GM12878 (cell line): ENCODE results near the gene VIT. TPM values are rescaled to one million over a fixed set of nuclear protein-coding genes. Genes with fewer than 3 reads are reported as not detected.

ENCODE experiments used
- ATAC-seq: fragments of 200-7000 bp; cut with Tn5 transposase; 3 replicates; pipeline ENCODE4 v1.9.1; 2020; ENCODE audit warnings: mild to moderate bottlenecking, moderate library complexity
- BruUV-seq: library from RNA; stranded (reverse); fragments of 400-500 nt; replicated peaks from 2 replicates; lab custom pipeline; 2021; lab: Mats Ljungman, UMichigan
- CTCF ChIA-PET: fragments of 300-600 bp; sonication (Branson Sonifier 250); formaldehyde crosslinking; extraction: SDS; loops from one replicate; lab custom pipeline; 2021; ENCODE audit warnings: inconsistent platforms; lab: Yijun Ruan, JAX
- POLR2A ChIA-PET: fragments of 350-600 bp; formaldehyde crosslinking; extraction: SDS; loops from one replicate; lab custom pipeline; 2021; ENCODE audit warnings: inconsistent platforms; lab: Charles Lee
- RAD21 ChIA-PET: fragments of 300-600 bp; sonication (Branson Sonifier 250); formaldehyde crosslinking; loops from one replicate; lab custom pipeline; 2023; ENCODE audit warnings: antibody characterized with exemption; ENCODE audit not compliant: unreplicated experiment; lab: Charles Lee
- SMC1A ChIA-PET: fragments of 300-600 bp; sonication (Branson Sonifier 250); formaldehyde crosslinking; loops from one replicate; lab custom pipeline; 2023; ENCODE audit not compliant: unreplicated experiment, uncharacterized antibody; lab: Charles Lee
- DNase-seq: peaks from one replicate; pipeline ENCODE4 v3.0.0-alpha.2; 2011; ENCODE audit warnings: low read depth, low spot score
- FAIRE-seq: peaks from 3 replicates; lab custom pipeline; 2011; peaks lifted over from hg19 to GRCh38; lab: Jason Lieb, UNC
- H2AFZ ChIP-seq: 2 replicates; pipeline ENCODE4 v1.6.0; 2011; ENCODE audit warnings: low read depth, low read length, control low read depth; ENCODE audit not compliant: control insufficient read depth
- H3K27ac ChIP-seq: 2 replicates; pipeline ENCODE4 v1.5.1; 2011; ENCODE audit warnings: control low read depth; ENCODE audit not compliant: control insufficient read depth, insufficient read depth
- H3K27me3 ChIP-seq, 2 experiments: replicated peaks in 1 of 2; 2 replicates each; pipeline versions ENCODE4 v1.6.0 to v1.6.1; 2011; ENCODE audit warnings: low read length in 1 of 2; ENCODE audit not compliant: control insufficient read depth in 2 of 2, insufficient read depth in 2 of 2
- H3K36me3 ChIP-seq, 2 experiments: 2 replicates each; pipeline ENCODE4 v1.5.1; 2011; ENCODE audit warnings: low read length in 1 of 2; ENCODE audit not compliant: control insufficient read depth in 2 of 2, insufficient read depth in 2 of 2
- H3K4me1 ChIP-seq: 2 replicates; pipeline ENCODE4 v1.6.1; 2011; ENCODE audit warnings: mild to moderate bottlenecking, low read length, moderate library complexity, mixed read lengths; ENCODE audit not compliant: control insufficient read depth, insufficient read depth
- H3K4me2 ChIP-seq: 2 replicates; pipeline ENCODE4 v1.6.0; 2011; ENCODE audit warnings: control low read depth; ENCODE audit not compliant: control insufficient read depth, insufficient read depth
- H3K4me3 ChIP-seq: fragments of 200-600 bp; sonication (generic); 2 replicates; pipeline ENCODE4 v1.5.1; 2016
- H3K79me2 ChIP-seq: 2 replicates; pipeline ENCODE4 v1.6.0; 2011; ENCODE audit warnings: low read length; ENCODE audit not compliant: control insufficient read depth, insufficient read depth
- H3K9ac ChIP-seq: 2 replicates; pipeline ENCODE4 v1.8.0; 2011; ENCODE audit warnings: low read length, control low read depth, mixed read lengths; ENCODE audit not compliant: control insufficient read depth, insufficient read depth
- H3K9me3 ChIP-seq: replicated peaks from 3 replicates; pipeline ENCODE4 v1.5.1; 2011; ENCODE audit warnings: mild to moderate bottlenecking, low read length; ENCODE audit not compliant: control insufficient read depth, insufficient read depth
- H4K20me1 ChIP-seq: 2 replicates; pipeline ENCODE4 v1.6.0; 2011; ENCODE audit not compliant: control insufficient read depth, insufficient read depth
- BHLHE40 ChIP-seq, 2 experiments: fragments of 450-650 bp in 1 of 2; IDR thresholded peaks; 2 replicates each; pipeline ENCODE4 v1.6.1; 2011 to 2017; ENCODE audit warnings: low read depth in 2 of 2, borderline replicate concordance in 1 of 2, improper control_type of control experiment in 1 of 2, low read length in 1 of 2, mild to moderate bottlenecking in 1 of 2
- CHD1 ChIP-seq: IDR thresholded peaks from 2 replicates; pipeline ENCODE4 v1.6.1; 2012; ENCODE audit warnings: low read depth, low read length, improper control_type of control experiment
- E4F1 ChIP-seq: fragments of 450-650 bp; IDR thresholded peaks from 2 replicates; pipeline ENCODE4 v1.6.1; 2018; ENCODE audit warnings: borderline replicate concordance, mild to moderate bottlenecking; ENCODE audit not compliant: partially characterized antibody
- ESRRA ChIP-seq: IDR thresholded peaks from 2 replicates; pipeline ENCODE4 v1.6.1; 2012; ENCODE audit warnings: mild to moderate bottlenecking, low read length, improper control_type of control experiment
- FOS ChIP-seq: IDR thresholded peaks from 3 replicates; pipeline ENCODE4 v1.6.1; 2011; ENCODE audit warnings: borderline replicate concordance; ENCODE audit not compliant: insufficient read length; ENCODE audit errors: extremely low read depth
- HCFC1 ChIP-seq: fragments of 150-350 bp; IDR thresholded peaks from 2 replicates; pipeline ENCODE4 v1.6.1; 2014; ENCODE audit warnings: low read length
- IKZF1 ChIP-seq: fragments of 450-650 bp; conservative IDR thresholded peaks from 2 replicates; pipeline ENCODE4 v1.6.1; 2017; ENCODE audit warnings: antibody characterized with exemption, mild to moderate bottlenecking
- JUND ChIP-seq: IDR thresholded peaks from 2 replicates; pipeline ENCODE4 v1.6.1; 2012; ENCODE audit warnings: low read depth, mild to moderate bottlenecking, low read length, improper control_type of control experiment, moderate library complexity
- MTA2 ChIP-seq: fragments of 450-650 bp; IDR thresholded peaks from 2 replicates; pipeline ENCODE4 v1.6.1; 2016; ENCODE audit warnings: low read depth, mild to moderate bottlenecking, moderate library complexity
- MYB ChIP-seq: fragments of 150-350 bp; IDR thresholded peaks from 2 replicates; pipeline ENCODE4 v1.6.1; 2014; ENCODE audit warnings: mild to moderate bottlenecking, low read depth, low read length, borderline replicate concordance
- PRDM15 ChIP-seq: fragments of 450-650 bp; formaldehyde crosslinking; IDR thresholded peaks from 2 replicates; pipeline ENCODE4 v1.4.0; 2020; ENCODE audit warnings: mild to moderate bottlenecking, moderate library complexity
- SIX5 ChIP-seq: IDR thresholded peaks from 2 replicates; pipeline ENCODE4 v1.6.1; 2011; ENCODE audit warnings: mild to moderate bottlenecking, low read depth, low read length, moderate library complexity; ENCODE audit not compliant: severe bottlenecking
- TCF12 ChIP-seq: IDR thresholded peaks from 2 replicates; pipeline ENCODE4 v1.6.1; 2011; ENCODE audit warnings: low read depth, mild to moderate bottlenecking, low read length
- TCF3 ChIP-seq: IDR thresholded peaks from 2 replicates; pipeline ENCODE4 v1.6.1; 2012; ENCODE audit warnings: low read depth, mild to moderate bottlenecking, low read length, borderline replicate concordance; ENCODE audit not compliant: insufficient read depth
- ZBTB11 ChIP-seq: fragments of 450-650 bp; formaldehyde crosslinking; IDR thresholded peaks from 2 replicates; pipeline ENCODE4 v1.5.0; 2022; ENCODE audit warnings: mild to moderate bottlenecking, missing genetic modification characterization
- WGBS: methylation state at CpG from one replicate; pipeline ENCODE4 v1.1.6; 2016; ENCODE audit warnings: low lambda C conversion rate; ENCODE audit not compliant: insufficient replicate concordance, insufficient coverage; ENCODE audit errors: missing lambda C conversion rate; 5-methylcytosine and 5-hydroxymethylcytosine counted together
- in situ Hi-C: fragments of 300-500 bp; cut with MboI; formaldehyde crosslinking; loops from 9 replicates; pipeline ENCODE4 v1.14.3; 2018; ENCODE audit warnings: mixed read lengths
- intact Hi-C: fragments of 100-400 bp; cut with micrococcal nuclease; formaldehyde crosslinking; loops from one replicate; pipeline ENCODE4 v1.14.2; 2022; ENCODE audit not compliant: unreplicated experiment
- polyA plus RNA-seq, 11 experiments: library from polyadenylated mRNA; depleted of rRNA in 4 of 11; unstranded in 6 of 11; stranded (reverse) in 5 of 11; fragments of >200 nt; fragmentation: Nextera tagmentation in 4 of 11; fragmentation: Illumina TruSeq in 1 of 11; extraction: Ambion mirVana in 4 of 11; extraction: Trizol in 1 of 11; gene quantifications; 1 replicate in 1 of 11; 2 replicates in 10 of 11; pipeline versions ENCODE4 v1.2.1 to v1.2.3, GENCODE V29; 2011 to 2016; ENCODE audit warnings: inconsistent platforms in 2 of 11, missing spikeins in 2 of 11, low read depth in 1 of 11
- total RNA-seq, 4 experiments: library from RNA; depleted of rRNA in 3 of 4; stranded (reverse); fragments of >200 nt in 3 of 4; fragmentation: Illumina TruSeq in 1 of 4; extraction: Trizol in 1 of 4; gene quantifications; 2 replicates each; pipeline versions ENCODE4 v1.2.1 to v1.2.3, GENCODE V29; 2013 to 2021

The VIT gene
- total and polyA plus RNA-seq, 10 of the 15 experiments (the other 5 are each of a cell fraction or from before 2014, with no cell fraction given), result 0.05 to 0.14 TPM; not detected in 8

GRCh38 chr2:36700311-36700710, 3.8 kb downstream of the VIT start:
- Histone ChIP-seq H3K79me2 (no peaks in the 10 kb centered on the region), H2AFZ (no peak overlapping the region), H3K9me3 (no peaks in the 10 kb centered on the region), H4K20me1 (no peaks in the 10 kb centered on the region), H3K27me3 (no peaks in the 10 kb centered on the region; a peak in 1 of 4 replicates), H3K4me1 (no peaks in the 10 kb centered on the region), H3K36me3 (no peaks in the 10 kb centered on the region), H3K9ac (no peak overlapping the region), H3K27ac (no peak overlapping the region), H3K4me3 (no peak overlapping the region), H3K4me2 (no peak overlapping the region)
- CTCF ChIA-PET, result no interaction called here
- no peak for DNase-seq
- no TSS peak for BruUV-seq
- intact Hi-C loops, result no loop called here
- RAD21 ChIA-PET, result no interaction called here
- SMC1A ChIA-PET, result no interaction called here
- FAIRE-seq, result no peak
- ATAC-seq, result no peak
- WGBS, result 27% methylated on average over 4 of the region's 4 CpGs
- in situ Hi-C loops, result no loop called here
- POLR2A ChIA-PET, result no interaction called here
- no peak for TF ChIP-seq TCF3
- no peak for TF ChIP-seq CHD1
- TF ChIP-seq PRDM15 (CRISPR knock-in tag), result no peak
- no peak for TF ChIP-seq MYB
- no peak for TF ChIP-seq IKZF1
- no peak for TF ChIP-seq BHLHE40 (IDR thresholded peaks at IDR 0.05; ENCODE audit: borderline replicate concordance in 1 of 2, low read depth in 2 of 2, low read length in 1 of 2)
- TF ChIP-seq ZBTB11, result no peak
- no peak for TF ChIP-seq SIX5
- no peak for TF ChIP-seq JUND
- no peak for TF ChIP-seq TCF12
- no peak for TF ChIP-seq E4F1
- no peak for TF ChIP-seq MTA2
- TF ChIP-seq HCFC1, result no peak
- no peak for TF ChIP-seq FOS
- TF ChIP-seq ESRRA, result no peak
